GM18868 (cell line): ENCODE results near the gene AQP12B.
"Not testable (repeated sequence)": the region's sequence is repeated elsewhere in the genome, so short reads cannot be mapped to it uniquely, and the experiment has no call there.

ENCODE experiments used
- ATAC-seq: cut with Tn5 transposase; IDR thresholded peaks from one replicate; pipeline ENCODE4 v1.9.1; 2021; ENCODE audit warnings: mild to moderate bottlenecking, moderate library complexity; ENCODE audit not compliant: unreplicated experiment

AQP12B gene

GRCh38 chr2:240701736-240702639, 19.3 kb upstream of the AQP12B start:
- no peak for ATAC-seq

GRCh38 chr2:240701091-240701735, 18.5 kb upstream of the AQP12B start:
- ATAC-seq = no peak

- ATAC-seq = not testable (repeated sequence)
These were observed 17.9 kb upstream of the AQP12B start for GRCh38 chr2:240700616-240701015.

- ATAC-seq = not testable (repeated sequence)
These were observed 17.1 kb upstream of the AQP12B start for GRCh38 chr2:240699835-240700234.

GRCh38 chr2:240698852-240699561, 16.3 kb upstream of the AQP12B start:
- not testable (repeated sequence) for ATAC-seq

GRCh38 chr2:240696469-240696868, 13.8 kb upstream of the AQP12B start:
- not testable (repeated sequence) for ATAC-seq

- ATAC-seq = not testable (repeated sequence)
These were observed 12.9 kb upstream of the AQP12B start for GRCh38 chr2:240695593-240695992.

GRCh38 chr2:240694304-240694703, 11.6 kb upstream of the AQP12B start:
- ATAC-seq = not testable (repeated sequence)

- ATAC-seq = not testable (repeated sequence)
These were observed 10.2 kb upstream of the AQP12B start for GRCh38 chr2:240692583-240693561.

GRCh38 chr2:240691631-240692420, 9.1 kb upstream of the AQP12B start, which contains the start of gene AQP12A:
Gene AQP12A, plus strand, starts transcription at chr2:240691866. Its CDS starts 48 bp downstream, at chr2:240691914.
- not testable (repeated sequence) for ATAC-seq

- not testable (repeated sequence) for ATAC-seq
These were observed 8.4 kb upstream of the AQP12B start for GRCh38 chr2:240691075-240691427.

- not testable (repeated sequence) for ATAC-seq
These were observed 7.9 kb upstream of the AQP12B start for GRCh38 chr2:240690421-240691074.

GRCh38 chr2:240689975-240690374, 7.3 kb upstream of the AQP12B start:
- no peak for ATAC-seq

GRCh38 chr2:240688553-240688919, 5.9 kb upstream of the AQP12B start:
- ATAC-seq = no peak

- ATAC-seq = no peak
These were observed 5.3 kb upstream of the AQP12B start for GRCh38 chr2:240687741-240688552.

- ATAC-seq = no peak
These were observed 4.5 kb upstream of the AQP12B start for GRCh38 chr2:240687045-240687740.

- no peak for ATAC-seq
These were observed 3.8 kb upstream of the AQP12B start for GRCh38 chr2:240686460-240686859.
